IMR-90 (cell line): ENCODE measurements around the gene HDAC7. TPM values are rescaled to one million over a fixed set of nuclear protein-coding genes. Genes with fewer than 3 reads are reported as not detected.

Experiments used
- ATAC-seq: fragments of 200-7000 bp; cut with Tn5 transposase; 2 replicates; pipeline ENCODE4 v1.9.1; 2020; ENCODE audit warnings: low read depth, mild to moderate bottlenecking, moderate library complexity
- BruUV-seq: library from RNA; stranded (reverse); fragments of 400-500 nt; replicated peaks from 2 replicates; lab custom pipeline; 2021; lab: Mats Ljungman, UMichigan
- CTCF ChIA-PET: fragments of 300-600 bp; formaldehyde crosslinking; extraction: SDS; loops from one replicate; lab custom pipeline; 2021; ENCODE audit warnings: antibody characterized with exemption; lab: Yijun Ruan, JAX
- POLR2A ChIA-PET: fragments of 300-600 bp; sonication (Branson Sonifier 250); formaldehyde crosslinking; loops from one replicate; lab custom pipeline; 2022; ENCODE audit warnings: antibody characterized with exemption; ENCODE audit not compliant: unreplicated experiment; lab: Charles Lee
- DNase-seq: peaks from one replicate; pipeline ENCODE4 v3.0.0; 2013
- H2AFZ ChIP-seq: replicated peaks from 2 replicates; pipeline ENCODE3; 2013; ENCODE audit warnings: low read length, mild to moderate bottlenecking; ENCODE audit not compliant: poor library complexity
- H2AK5ac ChIP-seq: 2 replicates; pipeline ENCODE4 v1.6.1; 2013; ENCODE audit warnings: low read depth, low read length, inconsistent platforms
- H2AK9ac ChIP-seq: replicated peaks from 2 replicates; pipeline ENCODE3; 2013; ENCODE audit warnings: mild to moderate bottlenecking, low read depth, low read length, moderate library complexity; ENCODE audit not compliant: poor library complexity
- H2BK120ac ChIP-seq: 2 replicates; pipeline ENCODE4 v1.6.1; 2013; ENCODE audit warnings: low read depth, low read length, inconsistent platforms
- H2BK15ac ChIP-seq: 3 replicates; pipeline ENCODE4 v1.6.1; 2013; ENCODE audit warnings: low read depth, low read length, inconsistent platforms
- H2BK20ac ChIP-seq: 2 replicates; pipeline ENCODE4 v1.6.1; 2013; ENCODE audit warnings: low read depth, mild to moderate bottlenecking, inconsistent platforms, low read length, moderate library complexity
- H2BK5ac ChIP-seq: 2 replicates; pipeline ENCODE4 v1.6.1; 2013; ENCODE audit warnings: mild to moderate bottlenecking, low read depth, low read length, inconsistent platforms; ENCODE audit not compliant: poor library complexity, severe bottlenecking
- H3K14ac ChIP-seq: replicated peaks from 2 replicates; pipeline ENCODE4 v1.6.1; 2013; ENCODE audit warnings: low read depth, low read length, inconsistent platforms
- H3K18ac ChIP-seq: 2 replicates; pipeline ENCODE4 v1.6.1; 2013; ENCODE audit warnings: low read depth, low read length, control low read depth
- H3K23ac ChIP-seq: 2 replicates; pipeline ENCODE4 v1.6.1; 2013; ENCODE audit warnings: low read depth, low read length, inconsistent platforms
- H3K27ac ChIP-seq: 2 replicates; pipeline ENCODE4 v1.5.1; 2013; ENCODE audit warnings: mild to moderate bottlenecking, control low read depth, low read length; ENCODE audit not compliant: insufficient read depth
- H3K27me3 ChIP-seq: 2 replicates; pipeline ENCODE4 v1.6.1; 2013; ENCODE audit warnings: low read length; ENCODE audit not compliant: control insufficient read depth, insufficient read depth
- H3K36me3 ChIP-seq: 2 replicates; pipeline ENCODE4 v1.6.1; 2013; ENCODE audit warnings: low read length, mixed read lengths; ENCODE audit not compliant: control insufficient read depth, insufficient read depth
- H3K4ac ChIP-seq: 2 replicates; pipeline ENCODE4 v1.6.1; 2013; ENCODE audit warnings: low read depth, low read length, inconsistent platforms
- H3K4me1 ChIP-seq: 2 replicates; pipeline ENCODE4 v1.6.1; 2013; ENCODE audit warnings: low read length, mixed read lengths; ENCODE audit not compliant: control insufficient read depth, insufficient read depth
- H3K4me2 ChIP-seq: 2 replicates; pipeline ENCODE4 v1.6.1; 2013; ENCODE audit warnings: low read depth, mild to moderate bottlenecking, control low read depth, low read length, moderate library complexity
- H3K4me3 ChIP-seq: 2 replicates; pipeline ENCODE4 v1.5.1; 2013; ENCODE audit warnings: low read depth, mild to moderate bottlenecking, control low read depth, low read length, moderate library complexity; ENCODE audit not compliant: insufficient read depth
- H3K56ac ChIP-seq: 2 replicates; pipeline ENCODE4 v1.6.1; 2013; ENCODE audit warnings: low read length, inconsistent platforms; ENCODE audit not compliant: insufficient read depth; ENCODE audit errors: extremely low read depth
- H3K79me1 ChIP-seq, 2 experiments: 2 replicates each; pipeline ENCODE4 v1.6.1; 2013; ENCODE audit warnings: low read length in 2 of 2, inconsistent platforms in 1 of 2, low read depth in 1 of 2
- H3K9ac ChIP-seq: 2 replicates; pipeline ENCODE4 v1.6.1; 2013; ENCODE audit warnings: low read depth, low read length, control low read depth
- H3K9me1 ChIP-seq: 2 replicates; pipeline ENCODE4 v1.6.1; 2013; ENCODE audit warnings: low read length, inconsistent platforms; ENCODE audit not compliant: insufficient read depth
- H3K9me3 ChIP-seq: 2 replicates; pipeline ENCODE4 v1.6.1; 2013; ENCODE audit warnings: low read length; ENCODE audit not compliant: control insufficient read depth, insufficient read depth
- H4K20me1 ChIP-seq: 2 replicates; pipeline ENCODE4 v1.6.1; 2013; ENCODE audit warnings: low read length, inconsistent platforms; ENCODE audit not compliant: insufficient read depth
- H4K5ac ChIP-seq: 2 replicates; pipeline ENCODE4 v1.6.1; 2013; ENCODE audit warnings: mild to moderate bottlenecking, low read depth, low read length, control low read depth
- H4K8ac ChIP-seq, 2 experiments: 2 replicates each; pipeline ENCODE4 v1.6.1; 2013; ENCODE audit warnings: low read depth in 2 of 2, low read length in 2 of 2, control low read depth in 1 of 2, inconsistent platforms in 1 of 2
- H4K91ac ChIP-seq: 2 replicates; pipeline ENCODE4 v1.6.1; 2013; ENCODE audit warnings: low read depth, low read length, inconsistent platforms; ENCODE audit not compliant: insufficient read depth
- FOS ChIP-seq: fragments of 150-350 bp; IDR thresholded peaks from 2 replicates; pipeline ENCODE4 v1.6.1; 2016; ENCODE audit warnings: low read depth, low read length
- MAZ ChIP-seq: IDR thresholded peaks from 2 replicates; pipeline ENCODE4 v1.6.1; 2012; ENCODE audit warnings: low read depth, mild to moderate bottlenecking, low read length, improper control_type of control experiment, moderate library complexity, borderline replicate concordance
- WGBS, 2 experiments: methylation state at CpG; one replicate each; pipeline versions ENCODE4 v1.1.5 to v1.1.7; 2013; ENCODE audit warnings: missing lambda C conversion rate in 2 of 2; ENCODE audit not compliant: insufficient read length in 1 of 2; ENCODE audit errors: extremely low coverage in 2 of 2; 5-methylcytosine and 5-hydroxymethylcytosine counted together
- dilution Hi-C: fragments of 300-500 bp; cut with HindIII; formaldehyde crosslinking; loops from one replicate; pipeline ENCODE4 v1.14.3; 2018; ENCODE audit warnings: low sequenced_read_pairs; ENCODE audit not compliant: unreplicated experiment
- in situ Hi-C: fragments of 300-500 bp; cut with MboI; formaldehyde crosslinking; loops from 3 replicates; pipeline ENCODE4 v1.14.3; 2019; ENCODE audit warnings: low sequenced_read_pairs, inconsistent platforms, mixed read lengths
- intact Hi-C: fragments of 100-400 bp; cut with micrococcal nuclease; formaldehyde crosslinking; loops from 2 replicates; pipeline ENCODE4 v1.10.0; 2022
- polyA plus RNA-seq, 3 experiments: library from polyadenylated mRNA; depleted of rRNA; stranded (reverse); fragments of >200 nt; gene quantifications; 2 replicates each; pipeline ENCODE4 v1.2.3, GENCODE V29; 2012; ENCODE audit warnings: low replicate concordance in 1 of 3
- total RNA-seq: library from RNA; depleted of rRNA; stranded (reverse); fragments of >200 nt; gene quantifications from 2 replicates; pipeline ENCODE4 v1.2.3, GENCODE V29; 2012
- TF ChIP-seq, protein P1 (sequence below): fragments of 150-350 bp; IDR thresholded peaks from 2 replicates; pipeline ENCODE4 v1.6.1; 2017; ENCODE audit warnings: mild to moderate bottlenecking, antibody characterized with exemption, low read length, low read depth
- TF ChIP-seq, protein P2 (sequence below): conservative IDR thresholded peaks from 2 replicates; pipeline ENCODE4 v1.5.1; 2012; ENCODE audit warnings: mild to moderate bottlenecking, low read depth, low read length, improper control_type of control experiment

Gene HDAC7
- total and polyA plus RNA-seq, 2 of the 4 experiments (the other 2 are of a cell fraction) = 10.4 to 64.7 TPM

DNA sequence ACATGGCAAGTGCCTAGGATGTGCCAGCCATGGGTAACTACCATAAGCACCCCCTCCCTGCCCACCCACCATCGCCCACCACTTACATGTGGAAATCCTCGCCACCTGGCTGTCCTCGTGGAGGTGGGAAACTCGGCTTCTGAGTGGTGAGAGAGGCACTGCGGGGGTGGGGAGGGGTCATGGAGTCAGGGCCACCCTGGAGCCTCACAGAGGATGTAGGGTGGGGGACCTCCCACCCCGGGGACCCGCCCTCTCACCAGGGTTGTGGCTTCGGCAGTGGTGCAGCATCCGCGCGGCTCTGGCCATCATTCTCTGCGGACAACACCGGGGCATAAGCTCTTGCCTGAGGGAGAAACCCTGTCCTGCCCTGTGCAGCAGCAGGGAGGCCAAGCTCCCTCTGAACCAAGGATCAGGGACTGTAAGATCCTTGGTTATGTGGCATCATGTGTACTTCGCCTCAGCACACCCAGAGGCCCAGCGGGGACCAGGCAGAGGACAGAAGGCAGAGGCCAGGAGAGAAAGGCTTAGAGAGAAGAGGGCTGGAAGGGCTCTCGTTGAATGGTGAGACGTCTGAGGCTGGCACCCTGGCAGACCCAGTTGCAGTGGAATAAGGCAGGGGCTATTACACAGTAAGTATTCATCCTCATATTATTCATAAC is 81.6 kb downstream of the HDAC7 start (continued):
- TF ChIP-seq FOS = no peak

DNA sequence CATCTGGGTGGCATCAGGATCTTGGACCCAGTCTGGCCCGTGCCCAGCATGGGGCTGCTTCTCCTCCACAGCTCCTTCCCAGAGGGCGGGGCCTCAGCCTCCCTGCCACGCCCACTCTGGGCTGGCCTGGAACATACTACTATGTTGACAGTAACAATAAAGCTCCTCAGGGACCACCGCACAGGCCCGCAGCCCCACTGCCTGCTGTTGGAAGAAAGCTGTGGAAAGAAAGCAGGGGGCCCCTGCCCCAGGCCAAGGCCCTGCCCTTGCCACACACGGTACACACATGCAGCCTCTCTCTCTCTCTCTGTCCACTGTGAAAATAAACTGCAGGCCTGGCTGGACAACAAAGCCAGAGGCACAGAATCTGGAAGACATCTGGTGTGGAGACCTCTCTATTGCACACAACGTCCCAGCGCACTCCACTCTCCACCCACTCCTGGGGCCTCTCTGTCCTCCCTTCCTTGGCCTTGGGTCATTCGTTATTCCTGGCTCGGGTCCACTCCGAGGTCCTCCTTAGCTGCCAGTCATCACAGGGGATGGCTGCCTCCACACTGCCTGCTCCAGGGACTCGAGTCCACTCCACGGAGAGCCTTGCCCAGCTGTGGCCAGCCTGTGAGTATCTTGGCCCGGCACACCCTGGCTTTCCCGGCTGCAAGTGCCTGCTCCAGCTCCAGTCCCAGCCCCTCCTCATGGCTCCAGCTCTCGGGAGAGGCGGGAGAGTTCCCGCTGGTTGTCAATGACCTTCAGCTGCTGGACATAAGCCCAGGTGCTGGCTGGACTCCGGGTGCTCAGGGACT is 82.6 kb downstream of the HDAC7 start:
- Histone ChIP-seq H3K4me2 (peak overlapping the region; percentile 18; the same call in 1 of the 2 replicates), H4K91ac (no peak overlapping the region), H2AK5ac (peak overlapping the region; percentile 48; the same call in 1 of the 2 replicates), H3K9ac (no peak overlapping the region), H4K20me1 (no peaks in the 10 kb centered on the region), H3K4ac (peak overlapping the region; percentile 26), H3K23ac (peak overlapping the region; percentile 65; the same call in 1 of the 2 replicates), H3K27me3 (no peaks in the 10 kb centered on the region), H3K79me1 (no peaks in the 10 kb centered on the region), H3K14ac (peak overlapping the region; percentile 2), H3K27ac (peak overlapping the region; percentile 43; the same call in 1 of the 2 replicates), H3K9me3 (no peaks in the 10 kb centered on the region), H3K4me1 (peaks cover 18% of the 10 kb centered on the region), H2BK15ac (no peak overlapping the region), H3K36me3 (no peaks in the 10 kb centered on the region), H3K9me1 (0 out of 2 replicates have a peak, but pooled peaks cover 5% of the 10 kb centered on the region), H2BK20ac (peak overlapping the region; percentile 43; the same call in 1 of the 2 replicates), H2AFZ (peak overlapping the region; percentile 83), H3K4me3 (no peak overlapping the region), H2BK5ac (no peak overlapping the region), H3K56ac (no peak overlapping the region), H3K18ac (no peak overlapping the region; the same call in 1 of the 2 replicates), H4K8ac (peak overlapping the region in 1 of 2 experiments; percentile 70; a peak in 3 of 4 replicates), H4K5ac (peak overlapping the region; percentile 7; the same call in 1 of the 2 replicates), H2AK9ac (peak overlapping the region; percentile 48), H2BK120ac (peak overlapping the region; percentile 1; the same call in 1 of the 2 replicates)
- 14% methylated on average over 8 of the region's 19 CpGs; no CpG with 5 or more reads in 1 of the 2 experiments for WGBS, 2 experiments
- peak; percentile 73 for DNase-seq
- dilution Hi-C loops = no loop called here
- no TSS peak for BruUV-seq
- in situ Hi-C loops = no loop called here
- TF ChIP-seq, protein P1, sequence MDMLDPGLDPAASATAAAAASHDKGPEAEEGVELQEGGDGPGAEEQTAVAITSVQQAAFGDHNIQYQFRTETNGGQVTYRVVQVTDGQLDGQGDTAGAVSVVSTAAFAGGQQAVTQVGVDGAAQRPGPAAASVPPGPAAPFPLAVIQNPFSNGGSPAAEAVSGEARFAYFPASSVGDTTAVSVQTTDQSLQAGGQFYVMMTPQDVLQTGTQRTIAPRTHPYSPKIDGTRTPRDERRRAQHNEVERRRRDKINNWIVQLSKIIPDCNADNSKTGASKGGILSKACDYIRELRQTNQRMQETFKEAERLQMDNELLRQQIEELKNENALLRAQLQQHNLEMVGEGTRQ = no peak
- TF ChIP-seq, protein P2, sequence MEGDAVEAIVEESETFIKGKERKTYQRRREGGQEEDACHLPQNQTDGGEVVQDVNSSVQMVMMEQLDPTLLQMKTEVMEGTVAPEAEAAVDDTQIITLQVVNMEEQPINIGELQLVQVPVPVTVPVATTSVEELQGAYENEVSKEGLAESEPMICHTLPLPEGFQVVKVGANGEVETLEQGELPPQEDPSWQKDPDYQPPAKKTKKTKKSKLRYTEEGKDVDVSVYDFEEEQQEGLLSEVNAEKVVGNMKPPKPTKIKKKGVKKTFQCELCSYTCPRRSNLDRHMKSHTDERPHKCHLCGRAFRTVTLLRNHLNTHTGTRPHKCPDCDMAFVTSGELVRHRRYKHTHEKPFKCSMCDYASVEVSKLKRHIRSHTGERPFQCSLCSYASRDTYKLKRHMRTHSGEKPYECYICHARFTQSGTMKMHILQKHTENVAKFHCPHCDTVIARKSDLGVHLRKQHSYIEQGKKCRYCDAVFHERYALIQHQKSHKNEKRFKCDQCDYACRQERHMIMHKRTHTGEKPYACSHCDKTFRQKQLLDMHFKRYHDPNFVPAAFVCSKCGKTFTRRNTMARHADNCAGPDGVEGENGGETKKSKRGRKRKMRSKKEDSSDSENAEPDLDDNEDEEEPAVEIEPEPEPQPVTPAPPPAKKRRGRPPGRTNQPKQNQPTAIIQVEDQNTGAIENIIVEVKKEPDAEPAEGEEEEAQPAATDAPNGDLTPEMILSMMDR = no peak
- no peak for TF ChIP-seq MAZ
- ATAC-seq = peak; percentile 85
- CTCF ChIA-PET = interaction anchor here (0.5 to 1.2 kb wide), 2 partner anchors 19 to 36 kb away, joined by 3 to 4 read pairs; partner anchors contain the start of gene SLC48A1
- POLR2A ChIA-PET = no interaction called here
- intact Hi-C loops = loop anchor here (2.0 kb wide), 1 partner anchor 22 kb away; the partner anchor contains the start of gene RAPGEF3
